Rectal smooth muscle tissue (tissue), 1 donor: ENCODE data around the gene CXCR3.
"Not testable (repeated sequence)": the region's sequence is repeated elsewhere in the genome, so short reads cannot be mapped to it uniquely, and the experiment has no call there.

ENCODE experiments used
- H3K27ac ChIP-seq: one replicate; pipeline ENCODE4 v1.7.0; 2013; ENCODE audit warnings: low read depth, low read length, inconsistent platforms
- H3K27me3 ChIP-seq: one replicate; pipeline ENCODE4 v1.7.0; 2013; ENCODE audit warnings: low read length; ENCODE audit not compliant: control insufficient read depth, insufficient read depth
- H3K36me3 ChIP-seq: one replicate; pipeline ENCODE4 v1.7.0; 2013; ENCODE audit warnings: low read length; ENCODE audit not compliant: control insufficient read depth, insufficient read depth
- H3K4me1 ChIP-seq: one replicate; pipeline ENCODE4 v1.7.0; 2013; ENCODE audit warnings: low read length; ENCODE audit not compliant: control insufficient read depth, insufficient read depth
- H3K4me3 ChIP-seq: one replicate; pipeline ENCODE4 v1.7.0; 2013; ENCODE audit warnings: low read length
- H3K9ac ChIP-seq: one replicate; pipeline ENCODE4 v1.7.0; 2013; ENCODE audit warnings: low read length

CXCR3 gene

DNA sequence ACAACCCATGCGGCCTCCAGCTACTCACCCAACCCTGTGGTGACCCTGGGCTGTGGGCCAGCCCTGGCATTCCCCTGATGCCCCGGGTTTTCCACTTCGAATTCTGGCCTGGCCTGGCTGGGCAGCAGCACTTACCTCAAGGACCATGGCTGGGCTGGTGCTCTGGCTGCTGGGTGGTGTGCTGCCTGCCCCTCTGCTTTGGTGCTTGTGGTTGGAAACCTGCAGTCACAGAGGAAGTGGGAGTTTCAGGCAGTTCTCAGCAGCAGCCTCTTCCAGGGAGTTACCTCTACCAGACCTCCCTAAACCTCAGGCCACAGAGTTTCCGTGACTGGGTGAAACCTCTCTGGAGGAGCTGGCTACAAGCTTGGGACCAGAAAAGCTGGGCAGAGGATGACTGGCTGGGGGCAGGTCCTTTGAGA lies at the start of gene CXCR3:
TSS of gene CXCR3 (minus strand) at position 209 of the 419 bp plus-strand sequence. CDS start at position 147, 62 bp downstream.
- Histone ChIP-seq H3K9ac (no peak within 1 kb of the TSS), H3K27me3 (no peaks in the 10 kb centered on the region), H3K36me3 (no peaks in the 10 kb centered on the region), H3K4me3 (no peak within 1 kb of the TSS), H3K27ac (no peak within 1 kb of the TSS), H3K4me1 (no peaks in the 10 kb centered on the region)

DNA sequence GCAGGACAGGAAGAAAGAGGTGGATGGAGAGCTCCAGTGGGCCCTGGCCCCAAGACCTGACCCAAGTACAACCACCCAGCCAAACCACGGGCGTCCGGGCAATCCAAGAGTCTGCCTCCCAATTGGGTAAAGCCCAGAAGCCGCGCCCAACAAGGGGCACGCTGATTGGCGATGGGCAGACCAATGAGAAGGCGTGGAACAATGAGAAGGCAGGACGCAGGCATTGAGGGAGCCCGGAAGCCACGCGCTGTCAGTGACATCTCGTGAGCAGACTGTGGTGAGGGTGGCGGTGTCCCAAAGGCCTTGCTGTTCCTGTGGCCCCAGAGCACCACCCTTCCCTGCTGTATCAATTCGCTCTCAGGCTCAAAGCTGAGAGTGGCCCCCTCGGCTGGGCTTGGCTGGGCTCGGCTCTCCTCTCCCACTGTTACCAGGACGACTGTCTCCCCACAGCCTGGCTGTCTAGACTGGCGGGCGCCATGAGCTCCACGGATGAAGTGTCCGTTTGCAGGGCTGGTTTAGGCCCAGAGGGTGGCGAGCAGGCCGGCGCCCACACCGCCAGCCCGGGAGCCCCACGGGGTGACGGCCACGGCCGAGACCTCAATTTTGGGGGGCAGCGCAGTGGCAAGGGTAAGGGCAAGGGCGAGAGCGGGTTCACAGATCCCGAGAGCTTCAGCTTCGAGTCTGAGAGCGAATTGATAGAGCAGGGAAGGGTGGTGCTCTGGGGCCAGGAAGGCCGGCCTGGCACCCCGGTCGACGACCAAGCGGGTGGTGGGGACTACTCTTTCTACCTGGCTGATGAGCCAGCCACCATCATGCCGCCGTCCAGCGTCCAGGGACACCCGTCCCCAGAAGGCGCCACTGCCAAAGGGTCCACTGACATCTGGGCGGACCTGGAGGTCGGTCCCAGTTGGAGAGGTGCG lies 49.3 kb upstream of the CXCR3 start, which contains the start of gene LOC101059915:
TSS of gene LOC101059915 (plus strand) at position 219 of the 920 bp plus-strand sequence.
- Histone ChIP-seq H3K4me1 (no peaks in the 10 kb centered on the region), H3K4me3 (no peak within 1 kb of the TSS), H3K27me3 (no peaks in the 10 kb centered on the region), H3K36me3 (no peaks in the 10 kb centered on the region), H3K9ac (no peak within 1 kb of the TSS), H3K27ac (no peak within 1 kb of the TSS)

DNA sequence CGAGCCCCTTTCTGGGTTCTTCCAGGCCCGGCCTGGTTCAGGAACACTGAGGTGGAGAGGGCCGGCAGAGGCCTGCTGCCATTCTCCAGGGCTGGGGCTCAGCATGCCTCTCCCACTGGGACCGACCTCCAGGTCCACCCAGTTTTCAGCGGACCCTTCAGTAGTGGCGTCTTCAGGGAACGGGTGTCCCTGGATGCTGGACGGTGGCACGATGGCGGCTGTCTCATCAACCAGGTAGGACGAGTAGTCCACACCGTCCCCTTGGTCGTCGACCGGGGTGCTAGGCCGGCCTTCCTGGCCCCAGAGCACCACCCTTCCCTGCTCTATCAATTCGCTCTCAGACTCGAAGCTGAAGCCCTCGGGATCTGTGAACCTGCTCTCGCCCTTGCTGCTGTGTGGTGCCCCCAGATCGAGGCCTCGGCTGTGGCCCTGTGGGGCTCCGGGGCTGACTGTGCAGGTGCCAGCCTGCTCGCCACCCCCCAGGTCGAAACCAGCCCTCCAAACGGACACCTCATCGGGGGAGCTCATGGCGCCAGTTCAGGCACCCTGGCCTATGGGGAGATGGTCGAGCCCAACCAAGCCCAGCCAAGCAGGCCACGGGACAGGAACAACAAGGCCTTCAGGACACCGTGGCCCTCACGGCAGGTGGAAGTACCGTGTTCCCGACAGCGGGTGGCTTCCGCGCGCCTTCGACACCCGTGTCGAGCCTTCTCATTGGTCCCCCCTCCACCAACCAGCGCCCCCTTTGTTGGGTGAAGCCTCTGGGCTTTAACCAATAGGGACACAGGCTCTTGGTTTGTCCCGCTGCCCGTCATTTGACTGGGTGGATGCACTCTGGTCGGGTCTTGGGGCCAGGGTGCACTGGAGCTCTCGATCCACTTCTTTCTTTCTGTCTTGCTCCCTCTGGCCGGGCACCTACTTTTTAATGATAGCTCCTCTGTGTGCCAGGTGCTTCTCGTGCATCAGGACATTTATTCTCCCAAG lies 48.2 kb upstream of the CXCR3 start:
- H3K9ac ChIP-seq = no peak overlapping the region
- no peak overlapping the region for H3K27ac ChIP-seq
- no peak overlapping the region for H3K4me3 ChIP-seq
- no peaks in the 10 kb centered on the region for H3K36me3 ChIP-seq
- H3K4me1 ChIP-seq = no peaks in the 10 kb centered on the region
- no peaks in the 10 kb centered on the region for H3K27me3 ChIP-seq

DNA sequence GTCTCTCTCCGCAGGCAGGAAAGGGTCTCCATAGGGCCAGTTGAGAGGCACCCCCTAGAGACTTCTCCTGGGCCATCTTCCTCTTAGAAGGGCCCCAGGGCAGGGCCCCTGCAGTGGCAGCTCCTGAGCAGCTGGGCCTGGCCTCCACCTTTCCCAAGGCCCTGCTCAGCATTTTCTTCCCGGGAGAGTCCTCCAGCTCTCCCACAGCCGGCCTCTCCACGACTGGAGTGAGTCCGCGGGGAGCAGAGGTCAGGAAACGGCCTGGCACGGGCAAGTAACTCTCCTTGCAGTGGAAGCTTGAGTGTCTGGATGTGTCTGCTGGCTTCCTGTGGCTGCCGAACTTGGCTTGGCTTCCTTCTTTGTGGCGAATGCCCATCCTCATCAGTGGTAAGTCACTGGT lies 47.4 kb upstream of the CXCR3 start:
- H3K9ac ChIP-seq = no peak overlapping the region
- no peaks in the 10 kb centered on the region for H3K27me3 ChIP-seq
- no peak overlapping the region for H3K27ac ChIP-seq
- H3K4me3 ChIP-seq = no peak overlapping the region
- no peaks in the 10 kb centered on the region for H3K4me1 ChIP-seq
- no peaks in the 10 kb centered on the region for H3K36me3 ChIP-seq

- Histone ChIP-seq H3K27me3 (no peaks in the 10 kb centered on the region), H3K27ac (no peak overlapping the region), H3K36me3 (no peaks in the 10 kb centered on the region), H3K4me3 (no peak overlapping the region), H3K9ac (no peak overlapping the region), H3K4me1 (no peaks in the 10 kb centered on the region)
Measured at GRCh38 chrX:71664889-71665491, 46.7 kb upstream of the CXCR3 start.

DNA sequence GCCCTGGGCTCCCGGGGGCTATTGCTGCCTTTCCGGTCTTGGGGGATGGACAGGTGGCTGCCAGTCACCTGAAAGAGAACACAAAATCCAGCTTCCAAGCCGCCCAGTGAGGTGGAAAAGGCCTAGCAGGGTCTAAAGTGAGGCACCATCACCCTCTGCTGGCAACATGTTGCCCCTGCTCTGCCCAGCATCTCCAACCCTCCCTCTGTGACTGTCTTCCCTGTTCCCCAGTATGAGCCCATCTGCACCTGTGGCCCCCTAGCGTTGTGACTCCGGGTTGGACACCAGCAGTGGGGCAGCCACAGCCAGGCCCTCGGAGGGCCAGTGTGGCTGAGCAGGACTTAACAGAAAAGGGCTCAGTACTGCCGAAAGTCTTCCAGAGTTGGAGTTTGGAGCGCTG lies 45.9 kb upstream of the CXCR3 start:
- H3K27me3 ChIP-seq = not testable (repeated sequence)

GRCh38 chrX:71663238-71663637 lies 44.9 kb upstream of the CXCR3 start:
- H3K9ac ChIP-seq, H3K27ac ChIP-seq, H3K4me1 ChIP-seq, H3K36me3 ChIP-seq, H3K27me3 ChIP-seq, H3K4me3 ChIP-seq: not testable (repeated sequence)

More for the DNA sequence above, 45.9 kb upstream of the CXCR3 start:
- not testable (repeated sequence) for H3K4me3 ChIP-seq, H3K4me1 ChIP-seq, H3K27ac ChIP-seq, H3K36me3 ChIP-seq, H3K9ac ChIP-seq

- not testable (repeated sequence) for H3K27ac ChIP-seq, H3K9ac ChIP-seq, H3K4me1 ChIP-seq, H3K4me3 ChIP-seq, H3K27me3 ChIP-seq, H3K36me3 ChIP-seq
Measured at GRCh38 chrX:71662654-71663053, 44.3 kb upstream of the CXCR3 start.

DNA sequence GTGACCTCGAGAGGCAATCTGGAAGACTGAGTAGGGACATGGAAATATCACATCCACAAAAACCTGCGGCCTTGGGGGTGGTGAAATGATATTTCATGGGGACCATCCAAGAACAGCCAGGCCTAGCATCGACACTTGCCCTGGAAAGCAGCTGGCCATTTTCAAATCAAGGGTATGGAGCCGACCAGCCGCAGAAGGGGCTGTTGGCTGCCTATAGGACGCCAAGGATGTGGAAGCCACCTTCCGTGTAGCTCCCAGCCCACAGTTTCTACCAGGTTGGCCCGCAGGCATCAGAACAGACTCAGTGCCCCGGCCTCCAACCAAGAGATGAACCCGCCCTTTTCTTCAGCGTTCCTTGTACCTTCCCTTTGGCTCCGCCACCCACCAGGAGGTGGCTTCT lies 43.6 kb upstream of the CXCR3 start:
- no peaks in the 10 kb centered on the region for H3K36me3 ChIP-seq
- H3K4me3 ChIP-seq = no peak overlapping the region
- H3K27me3 ChIP-seq = no peaks in the 10 kb centered on the region
- no peaks in the 10 kb centered on the region for H3K4me1 ChIP-seq
- no peak overlapping the region for H3K27ac ChIP-seq
- no peak overlapping the region for H3K9ac ChIP-seq

GRCh38 chrX:71660562-71661416 lies 42.5 kb upstream of the CXCR3 start:
- Histone ChIP-seq H3K4me1 (no peaks in the 10 kb centered on the region), H3K9ac (no peak overlapping the region), H3K36me3 (no peaks in the 10 kb centered on the region), H3K4me3 (no peak overlapping the region), H3K27ac (no peak overlapping the region), H3K27me3 (no peaks in the 10 kb centered on the region)

GRCh38 chrX:71659959-71660358 lies 41.6 kb upstream of the CXCR3 start:
- Histone ChIP-seq H3K4me1 (no peaks in the 10 kb centered on the region), H3K36me3 (no peaks in the 10 kb centered on the region), H3K27me3 (no peaks in the 10 kb centered on the region), H3K9ac (no peak overlapping the region), H3K27ac (no peak overlapping the region), H3K4me3 (no peak overlapping the region)
